C1 segment of cervical spinal cord (tissue), 14 donors: Measurements from ENCODE around the gene KRTAP9-9.
"Not testable (repeated sequence)": the region's sequence is repeated elsewhere in the genome, so short reads cannot be mapped to it uniquely, and the experiment has no call there.

Experiments used
- DNase-seq, 14 donors: peaks; one replicate each; lab custom pipeline; 2025; lab: John Stamatoyannopoulos, UW

KRTAP9-9 gene

GRCh38 chr17:41255381-41256290, at the start of gene KRTAP9-9:
Gene KRTAP9-9 (plus strand): TSS chr17:41255384.
- not testable (repeated sequence) for DNase-seq

GRCh38 chr17:41211845-41212466, 43.2 kb upstream of the KRTAP9-9 start:
- DNase-seq = no peak

- no peak for DNase-seq
Observed at GRCh38 chr17:41212524-41213169, 42.5 kb upstream of the KRTAP9-9 start.

- DNase-seq = no peak
Observed at GRCh38 chr17:41215681-41216080, 39.5 kb upstream of the KRTAP9-9 start.

- no peak for DNase-seq
Observed at GRCh38 chr17:41223821-41224220, 31.4 kb upstream of the KRTAP9-9 start.

- DNase-seq = no peak
Observed at GRCh38 chr17:41226051-41226450, 29.1 kb upstream of the KRTAP9-9 start.

GRCh38 chr17:41226598-41227095, 28.5 kb upstream of the KRTAP9-9 start, which contains the start of gene KRTAP9-2:
Gene KRTAP9-2 (plus strand): TSS chr17:41226648. CDS start chr17:41226655, 7 bp downstream.
- not testable (repeated sequence) for DNase-seq

- no peak for DNase-seq
Observed at GRCh38 chr17:41230094-41230493, 25.1 kb upstream of the KRTAP9-9 start.

GRCh38 chr17:41231731-41232130, 23.5 kb upstream of the KRTAP9-9 start:
- no peak for DNase-seq

GRCh38 chr17:41232399-41233105, 22.6 kb upstream of the KRTAP9-9 start, which contains the start of gene KRTAP9-3:
Gene KRTAP9-3 (plus strand): TSS chr17:41232449. CDS start chr17:41232502, 53 bp downstream.
- not testable (repeated sequence) for DNase-seq

GRCh38 chr17:41237116-41237515, 18.1 kb upstream of the KRTAP9-9 start:
- DNase-seq = not testable (repeated sequence)

- not testable (repeated sequence) for DNase-seq
Observed at GRCh38 chr17:41237949-41238437, 17.2 kb upstream of the KRTAP9-9 start, which contains the start of gene KRTAP9-8. Gene KRTAP9-8 (plus strand): TSS chr17:41237999. CDS start chr17:41238052, 53 bp downstream.

GRCh38 chr17:41246995-41247787, 8.0 kb upstream of the KRTAP9-9 start:
- not testable (repeated sequence) for DNase-seq

GRCh38 chr17:41249637-41250240, 5.4 kb upstream of the KRTAP9-9 start, which contains the start of gene KRTAP9-4:
Gene KRTAP9-4 (plus strand): TSS chr17:41249687. CDS start chr17:41249721, 34 bp downstream.
- not testable (repeated sequence) for DNase-seq

- DNase-seq = no peak
Observed at GRCh38 chr17:41251261-41251660, 3.9 kb upstream of the KRTAP9-9 start.

- DNase-seq = no peak
Observed at GRCh38 chr17:41254861-41255260, 323 bp upstream of the KRTAP9-9 start.

- DNase-seq = no peak
Observed at GRCh38 chr17:41256291-41256685, 1.1 kb downstream of the KRTAP9-9 start.

- DNase-seq = no peak
Observed at GRCh38 chr17:41258406-41258805, 3.2 kb downstream of the KRTAP9-9 start.

- DNase-seq = no peak
Observed at GRCh38 chr17:41263212-41263611, 8.0 kb downstream of the KRTAP9-9 start.
